ENCODE results near the gene PLCB2.
A peak's percentile ranks its signal among the peaks of the same experiment; 100 is the strongest.

Gene PLCB2

GRCh38 chr15:40307421-40308211, at the start of gene PLCB2:
TSS of gene PLCB2 (minus strand) at chr15:40307935. CDS start at chr15:40307672, 263 bp downstream.
- DNase-seq (ENCODE audit: low read depth): no peak

DNA sequence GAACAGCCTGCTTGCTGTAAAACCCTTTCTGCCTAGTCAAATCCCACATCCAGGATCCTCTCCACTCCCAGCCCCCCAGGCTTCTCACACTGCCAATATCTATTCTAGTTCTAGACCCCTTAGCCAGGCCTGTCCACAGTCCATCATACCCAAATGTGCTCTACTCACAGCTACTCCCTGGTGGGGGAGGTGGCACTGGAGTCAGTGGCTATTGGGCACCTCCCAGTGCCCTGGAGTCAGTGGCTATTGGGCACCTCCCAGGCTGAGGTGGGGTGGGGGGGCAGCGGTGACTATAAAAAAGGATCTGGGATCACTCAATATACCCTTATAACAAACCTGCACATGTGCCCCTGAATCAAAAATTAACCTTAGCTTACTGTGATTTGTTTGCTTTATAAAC, 49.5 kb upstream of the PLCB2 start:
- DNase-seq (ENCODE audit: low read depth): no peak

DNA sequence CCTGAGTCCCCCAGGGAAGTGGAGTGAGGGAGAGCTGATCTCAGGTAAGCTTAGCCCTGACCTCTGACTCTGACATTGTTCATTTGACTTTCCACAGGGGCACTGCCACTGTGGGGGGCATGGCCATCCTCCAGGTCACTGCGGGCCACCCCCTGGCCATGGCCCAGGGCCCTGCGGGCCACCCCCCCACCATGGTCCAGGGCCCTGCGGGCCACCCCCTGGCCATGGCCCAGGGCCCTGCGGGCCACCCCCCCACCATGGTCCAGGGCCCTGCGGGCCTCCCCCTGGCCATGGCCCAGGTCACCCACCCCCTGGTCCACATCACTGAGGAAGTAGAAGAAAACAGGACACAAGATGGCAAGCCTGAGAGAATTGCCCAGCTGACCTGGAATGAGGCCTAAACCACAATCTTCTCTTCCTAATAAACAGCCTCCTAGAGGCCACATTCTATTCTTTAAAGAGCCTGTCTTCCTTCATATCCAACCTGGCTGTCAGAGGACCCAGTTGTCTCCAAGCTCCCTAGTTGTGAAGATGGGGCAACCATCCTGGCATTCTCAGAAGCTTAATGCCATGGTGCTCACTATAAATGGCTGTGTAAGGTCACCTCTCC, 48.3 kb upstream of the PLCB2 start:
- no peak for DNase-seq (ENCODE audit: low read depth)

- DNase-seq (ENCODE audit: low read depth): no peak
Observed at GRCh38 chr15:40354408-40355171, 46.9 kb upstream of the PLCB2 start.

GRCh38 chr15:40353697-40354096, 46.0 kb upstream of the PLCB2 start:
- no peak for DNase-seq (ENCODE audit: low read depth)

DNA sequence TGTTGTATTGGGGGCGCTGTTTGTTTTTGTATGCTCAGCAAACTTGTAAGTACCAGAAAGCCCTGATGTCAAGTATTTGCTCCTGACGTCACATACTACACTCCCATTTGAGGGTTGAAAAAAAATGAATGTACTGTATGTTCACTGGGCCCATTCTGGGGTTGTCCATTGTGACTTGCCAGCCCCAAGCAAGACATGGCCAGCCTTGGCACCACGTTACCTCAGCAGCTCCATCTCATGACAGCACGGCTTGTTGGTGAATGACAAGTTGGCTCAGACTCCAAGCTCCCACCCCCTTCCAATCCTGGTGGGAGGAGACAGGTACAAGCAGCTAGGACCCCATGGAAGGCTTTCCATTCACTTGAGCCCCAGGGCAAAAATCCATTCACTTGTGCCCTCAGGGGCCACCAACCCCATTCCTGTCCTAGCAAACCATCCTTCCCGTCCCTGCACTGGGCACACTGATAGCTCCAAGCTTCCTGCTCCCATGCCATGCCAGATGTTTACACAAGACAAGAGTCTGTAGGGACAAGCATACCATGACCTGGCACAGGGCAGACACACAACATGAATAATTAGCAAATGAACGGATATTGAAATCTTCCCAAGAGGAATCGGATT, 44.7 kb upstream of the PLCB2 start:
- no peak for DNase-seq (ENCODE audit: low read depth)

DNA sequence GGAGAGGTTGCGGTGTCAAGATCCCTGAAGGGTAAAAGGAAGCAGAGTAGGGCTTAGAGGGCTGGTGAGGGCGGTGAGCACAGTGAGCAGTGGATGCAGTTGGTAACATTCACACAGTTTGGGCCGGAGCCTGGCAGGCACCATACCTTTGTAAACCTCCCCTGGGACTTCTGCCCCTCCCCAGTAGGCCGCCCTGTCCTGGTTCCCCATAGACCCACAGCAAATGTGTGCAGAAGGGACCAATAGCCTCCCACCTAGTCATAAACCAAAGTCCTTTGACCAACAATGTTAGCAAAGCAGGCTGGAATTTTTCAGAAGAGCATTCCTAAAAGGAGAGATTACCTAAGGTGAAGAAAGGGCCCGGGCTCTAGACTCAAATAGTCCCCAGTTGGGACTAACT, 41.4 kb upstream of the PLCB2 start:
- no peak for DNase-seq (ENCODE audit: low read depth)

- no peak for DNase-seq (ENCODE audit: low read depth)
Observed at GRCh38 chr15:40348474-40348870, 40.7 kb upstream of the PLCB2 start.

DNA sequence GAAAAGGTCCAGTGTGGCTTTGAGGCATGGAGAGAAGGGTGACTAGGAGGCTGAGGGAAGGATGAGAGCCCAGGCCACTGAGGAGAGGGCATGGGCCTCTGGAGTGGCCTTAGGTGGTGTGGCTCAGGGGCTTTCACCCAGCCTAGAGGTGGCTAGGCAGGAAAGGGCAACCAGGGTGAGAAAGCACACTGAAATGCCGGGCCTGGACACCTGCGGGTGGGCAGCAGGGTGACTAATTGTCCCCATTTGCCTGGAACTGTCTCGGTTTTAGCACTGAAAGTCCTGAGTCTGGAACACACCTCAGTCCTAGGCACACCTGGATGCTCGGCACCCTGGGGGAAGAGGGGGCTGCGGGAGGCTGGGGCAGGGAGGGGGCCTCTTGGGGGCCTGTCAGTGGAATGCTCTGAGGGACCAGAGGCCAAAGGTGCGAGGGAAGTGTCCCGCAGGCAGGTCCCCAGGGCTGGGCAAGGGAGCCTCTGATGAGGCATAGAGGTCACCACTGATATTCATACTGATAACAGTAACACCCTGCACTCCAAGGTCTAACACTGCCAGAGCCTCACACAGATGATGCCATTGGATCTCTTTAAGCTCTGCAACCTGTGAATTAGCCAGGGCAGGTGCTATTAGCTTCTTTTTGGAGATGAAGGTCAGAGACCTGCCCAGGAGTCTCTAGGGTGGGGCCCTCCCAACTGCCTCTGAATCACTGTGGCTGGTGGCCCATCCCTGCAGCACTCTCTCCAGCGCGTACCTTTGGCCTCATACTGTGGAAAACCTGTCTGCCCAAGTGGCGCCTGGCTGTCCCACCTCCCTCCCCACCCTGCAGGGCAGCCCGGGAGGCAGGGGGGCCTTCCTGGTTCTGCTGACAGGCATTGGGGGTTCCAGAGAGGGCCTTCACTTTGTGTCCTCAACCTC, 40.1 kb upstream of the PLCB2 start:
- no peak for DNase-seq (ENCODE audit: low read depth)

GRCh38 chr15:40346579-40347558, 39.1 kb upstream of the PLCB2 start:
- DNase-seq (ENCODE audit: low read depth): no peak

GRCh38 chr15:40345867-40346578, 38.3 kb upstream of the PLCB2 start:
- no peak for DNase-seq (ENCODE audit: low read depth)

DNA sequence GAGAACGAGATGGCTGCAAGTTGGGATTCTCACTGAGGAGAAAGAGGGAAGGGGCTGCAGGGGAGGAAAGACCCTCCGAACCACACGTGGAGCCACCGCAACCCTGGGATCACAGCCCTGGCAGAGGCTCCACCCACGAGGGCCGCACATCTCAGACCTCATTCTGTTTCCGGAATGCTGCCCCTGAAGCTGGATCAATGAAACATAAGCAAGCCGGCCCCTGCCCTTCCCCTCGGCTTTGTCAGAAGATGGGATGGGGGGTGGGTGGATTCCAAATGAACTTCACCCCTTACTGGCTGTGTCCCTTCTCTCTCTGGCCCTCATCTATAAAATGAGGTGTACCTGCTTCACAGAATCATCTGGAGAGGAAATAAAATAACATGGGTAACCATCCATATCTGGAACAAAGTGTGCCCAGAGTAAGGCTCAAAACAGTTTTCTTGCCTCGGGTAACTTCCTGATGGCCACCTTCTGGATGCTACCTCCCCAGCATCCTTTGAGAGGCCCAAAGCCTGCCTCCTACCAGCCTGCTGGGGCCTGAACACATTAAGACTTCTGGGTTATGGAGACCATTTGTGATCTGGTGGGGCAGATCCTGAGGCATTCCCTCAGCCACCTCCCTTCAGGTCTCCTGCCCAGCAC, 37.6 kb upstream of the PLCB2 start:
- no peak for DNase-seq (ENCODE audit: low read depth)

DNA sequence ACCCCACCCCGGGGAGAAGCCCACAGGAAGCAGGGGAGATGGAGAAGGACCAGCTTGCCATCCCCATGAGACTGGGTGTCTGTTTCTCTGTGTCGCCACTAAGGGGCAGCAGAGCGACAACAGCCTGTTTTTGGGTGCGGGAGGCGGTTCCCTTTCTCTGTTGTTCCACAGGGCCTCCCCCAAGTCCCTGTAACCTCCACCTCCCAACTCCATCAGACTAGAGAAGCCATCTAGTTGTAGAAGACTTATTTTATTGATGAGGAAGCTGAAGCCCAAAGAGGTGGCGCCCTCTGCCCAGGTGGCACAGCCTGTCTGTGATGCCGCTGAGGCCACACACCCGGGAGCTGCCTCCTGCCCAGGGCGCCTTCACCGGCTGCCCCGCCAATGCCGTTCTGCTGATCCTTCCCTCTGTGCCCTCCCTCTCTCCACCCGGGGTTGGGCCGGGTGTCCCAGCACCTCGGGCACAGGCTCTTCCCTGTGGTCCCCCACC, 36.9 kb upstream of the PLCB2 start:
- no peak for DNase-seq (ENCODE audit: low read depth)

GRCh38 chr15:40344217-40344616, 36.5 kb upstream of the PLCB2 start:
- no peak for DNase-seq (ENCODE audit: low read depth)

- DNase-seq (ENCODE audit: low read depth): peak; percentile 89
Observed at GRCh38 chr15:40343512-40343911, 35.8 kb upstream of the PLCB2 start.

- no peak for DNase-seq (ENCODE audit: low read depth)
Observed at GRCh38 chr15:40342416-40343320, 34.9 kb upstream of the PLCB2 start.

DNA sequence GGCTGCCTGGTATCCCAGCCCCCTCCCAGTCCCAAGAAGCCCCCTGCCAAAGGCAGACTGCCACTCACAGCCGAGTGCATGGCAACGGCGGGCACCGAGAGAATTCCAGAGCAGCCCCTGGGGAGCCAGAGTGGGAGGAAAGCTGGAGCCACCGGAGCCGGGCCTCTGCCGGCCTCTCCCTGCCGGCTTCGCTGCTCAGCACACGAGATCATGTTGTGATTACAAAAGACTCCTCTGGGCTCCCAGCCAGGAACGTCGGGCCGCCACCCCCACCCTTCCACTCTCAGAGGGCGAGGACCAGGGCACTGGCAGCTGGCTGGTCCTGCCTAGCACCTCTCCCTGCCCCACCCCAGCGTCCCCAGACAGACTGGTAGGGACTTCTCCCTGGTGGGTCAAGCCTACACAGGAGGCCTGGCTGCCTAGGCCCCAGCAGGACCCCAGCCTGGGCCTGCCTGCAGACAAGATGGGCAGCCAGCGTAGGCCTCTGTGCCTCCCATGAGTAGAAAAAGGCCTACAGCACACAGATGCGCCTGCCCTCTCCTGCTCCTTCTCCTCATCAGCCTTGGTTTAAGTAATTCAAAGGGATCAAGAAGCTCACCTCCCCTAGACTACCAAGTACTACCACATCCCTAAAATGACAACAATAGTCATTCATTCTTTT, 33.1 kb upstream of the PLCB2 start, which contains the start of gene CCDC9B:
Gene CCDC9B (minus strand): TSS at position 200 of the 661 bp plus-strand sequence. CDS start 120 bp downstream, at position 80.
- DNase-seq (ENCODE audit: low read depth): no peak
